GM15510 (cell line): Measurements from ENCODE around the gene CD46.

Source experiments
- POLR2A ChIP-seq: IDR thresholded peaks from 3 replicates; pipeline ENCODE4 v1.6.1; 2011; ENCODE audit warnings: borderline replicate concordance; ENCODE audit not compliant: insufficient read length; ENCODE audit errors: extremely low read depth

The CD46 gene

DNA sequence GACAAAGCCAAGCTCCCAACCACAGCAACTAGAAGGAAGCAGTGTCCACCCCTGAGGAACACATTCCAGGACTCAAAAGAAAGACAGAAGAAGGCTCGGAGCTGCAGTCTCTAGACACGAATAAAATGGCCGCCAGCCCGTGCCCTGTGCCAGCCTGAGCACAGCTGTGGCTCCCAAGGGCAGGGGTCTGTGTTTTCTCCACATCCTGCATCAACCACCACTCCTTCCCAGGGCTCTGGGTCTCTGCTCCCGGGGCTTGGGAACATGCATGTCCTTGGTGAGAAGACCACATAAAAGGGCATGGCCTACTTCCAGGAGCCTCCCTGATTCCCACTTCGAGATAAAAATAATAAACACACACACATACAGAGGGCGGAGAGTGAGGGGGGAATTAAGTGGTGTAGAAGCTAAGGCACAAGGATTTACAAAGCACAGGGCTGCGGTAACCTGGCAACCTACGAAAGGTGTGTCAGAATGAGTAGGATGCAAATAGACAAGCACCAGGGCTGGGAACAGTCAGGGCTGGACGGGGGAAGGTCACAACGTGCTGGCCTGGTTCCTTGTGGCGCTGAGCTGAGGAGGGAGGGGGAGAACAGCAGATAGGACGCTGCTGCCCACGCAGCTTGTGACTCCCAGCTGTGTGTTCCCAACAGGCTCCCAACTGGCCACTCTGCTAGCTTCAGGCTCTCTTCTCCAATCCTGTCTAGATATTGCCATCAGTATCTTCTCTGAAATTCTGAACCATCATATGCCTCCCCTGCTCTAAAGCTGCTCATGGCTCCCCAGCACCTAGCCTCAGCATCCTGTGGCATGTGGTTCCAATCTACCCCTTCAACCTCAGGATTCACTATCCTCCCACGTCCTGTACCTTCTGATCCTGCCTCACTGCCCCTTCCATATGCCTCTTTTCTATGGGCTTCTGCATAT, 86.6 kb downstream of the CD46 start:
- no peak for TF ChIP-seq POLR2A

DNA sequence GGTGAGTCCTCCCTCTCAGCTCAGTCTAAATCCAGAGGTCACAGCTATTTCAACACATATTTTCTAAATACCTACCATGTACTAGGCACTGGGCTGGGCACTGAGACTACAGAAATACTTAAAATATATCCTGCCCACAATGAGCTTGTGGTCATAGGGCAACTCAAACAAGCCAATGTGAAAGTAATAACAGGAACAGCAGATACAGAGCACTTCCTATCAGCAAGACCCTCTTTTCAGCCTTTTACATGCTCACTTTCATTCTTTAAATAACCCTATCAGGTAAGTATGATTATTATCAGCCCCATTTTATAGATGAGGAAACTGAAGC, 87.2 kb downstream of the CD46 start:
- TF ChIP-seq POLR2A: no peak

DNA sequence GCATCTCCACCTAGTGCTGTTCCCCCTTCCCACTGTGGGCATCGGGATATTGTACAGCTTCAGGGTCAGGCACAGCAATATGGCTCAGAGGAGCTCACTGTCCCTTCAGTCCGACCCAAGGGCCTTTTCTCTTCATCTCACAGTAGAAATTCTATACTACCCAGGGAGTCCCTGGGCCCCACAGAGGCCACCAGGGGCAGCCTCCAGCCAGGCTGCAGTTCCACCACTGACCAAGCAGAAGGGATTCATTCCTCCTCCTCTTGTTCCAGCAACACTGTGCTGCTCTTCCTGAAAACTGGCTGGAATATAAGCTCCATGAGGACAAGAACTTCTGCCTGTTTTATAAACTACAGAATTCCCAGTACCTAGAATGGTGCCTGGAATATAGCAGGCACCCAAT, 88.5 kb downstream of the CD46 start:
- no peak for TF ChIP-seq POLR2A

DNA sequence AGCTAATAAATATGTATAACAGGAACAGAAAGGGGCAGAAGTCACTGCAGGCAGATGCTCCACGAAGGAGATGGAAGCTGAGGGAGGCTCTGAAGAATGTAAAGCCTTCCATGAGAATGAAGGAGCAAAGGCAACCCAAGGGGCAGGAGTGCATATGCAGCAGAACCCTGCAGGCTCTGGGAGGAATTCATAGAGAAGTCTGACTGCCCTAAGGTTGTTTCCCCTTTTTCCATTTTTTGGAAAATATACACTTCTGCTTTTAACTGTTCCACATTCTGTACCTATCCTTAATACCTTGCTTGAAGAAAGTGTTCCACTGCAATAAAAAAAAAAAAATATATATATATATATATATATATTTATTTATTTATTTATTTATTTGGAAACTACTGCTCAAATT, 89.4 kb downstream of the CD46 start:
- no peak for TF ChIP-seq POLR2A

DNA sequence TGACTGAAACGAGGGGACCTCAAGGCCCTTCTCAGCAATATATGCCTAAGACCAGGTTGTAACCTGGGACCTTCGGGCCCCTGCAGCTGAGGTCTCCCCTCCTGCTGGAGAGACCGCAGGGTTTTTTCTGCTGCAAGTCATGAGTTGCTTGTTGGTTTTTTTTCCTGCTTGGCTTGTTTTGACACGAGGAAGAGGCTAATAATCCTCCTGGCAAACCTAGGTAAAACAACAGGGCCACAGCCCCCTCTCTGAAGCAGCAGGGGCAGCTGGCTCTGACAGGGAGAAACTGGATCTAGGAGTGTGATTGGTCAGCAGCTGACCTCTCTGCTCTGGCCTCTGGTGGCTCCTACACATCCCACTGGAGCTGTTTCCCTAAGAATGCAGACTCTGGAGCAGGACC, 90.0 kb downstream of the CD46 start:
- TF ChIP-seq POLR2A: no peak

DNA sequence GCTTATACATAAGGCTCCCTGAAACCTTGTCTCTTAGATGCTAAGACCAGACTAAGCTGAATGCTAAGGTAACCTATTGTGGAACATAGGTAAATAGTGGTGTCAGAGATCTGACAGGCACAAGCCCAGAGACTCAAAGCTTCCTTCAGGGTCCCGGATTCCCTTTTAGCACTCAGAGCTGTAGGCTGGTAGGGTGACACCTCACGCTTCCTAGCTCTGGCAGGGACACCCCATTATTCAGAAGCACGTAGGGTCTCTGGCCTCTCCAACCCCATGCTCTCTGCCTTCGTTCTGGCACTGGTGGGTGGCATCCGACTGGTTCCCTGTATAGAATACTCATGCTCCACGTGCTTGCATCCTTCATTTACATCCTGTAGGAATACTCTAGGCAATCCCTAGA, 90.7 kb downstream of the CD46 start:
- TF ChIP-seq POLR2A: no peak

DNA sequence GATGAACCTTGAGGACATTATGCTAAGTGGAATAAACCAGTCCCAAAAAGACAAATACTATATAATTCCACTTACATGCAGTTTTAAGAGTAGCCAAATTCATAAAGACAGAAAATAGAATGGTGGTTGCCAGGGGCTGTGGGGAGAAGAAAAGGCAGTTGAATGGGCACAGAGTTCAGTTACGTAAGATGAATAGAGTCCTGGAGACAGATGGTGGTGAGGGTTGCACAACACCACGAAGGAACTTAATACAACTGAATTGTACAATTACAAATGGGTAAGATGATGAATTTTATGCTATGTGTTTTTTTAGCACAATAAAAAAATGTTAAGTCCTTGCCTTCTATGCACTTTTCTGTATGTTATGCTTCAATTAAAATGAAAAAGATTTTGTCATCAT, 92.5 kb downstream of the CD46 start:
- TF ChIP-seq POLR2A: no peak
